Ovary (tissue), 3 donors: ENCODE results near the gene B3GNT5.

Source experiments
- EP300 ChIP-seq: sonication (generic); formaldehyde crosslinking; IDR thresholded peaks from one replicate; pipeline ENCODE4 v1.6.1; 2017; ENCODE audit warnings: antibody characterized with exemption
- POLR2A ChIP-seq: fragments of 450-650 bp; IDR thresholded peaks from one replicate; pipeline ENCODE4 v1.6.1; 2017; ENCODE audit warnings: antibody characterized with exemption, mild to moderate bottlenecking, moderate library complexity
- TF ChIP-seq, protein P1 (sequence below), 3 donors: fragments of 450-650 bp in 2 of 3; fragments of 200-600 bp in 1 of 3; IDR thresholded peaks; one replicate each; pipeline versions ENCODE4 v1.5.1 to v1.8.0; 2016 to 2022; ENCODE audit warnings: antibody characterized with exemption in 3 of 3, mild to moderate bottlenecking in 1 of 3
- donor health status: DM: no; HTN: no; CAD: no.

DNA sequence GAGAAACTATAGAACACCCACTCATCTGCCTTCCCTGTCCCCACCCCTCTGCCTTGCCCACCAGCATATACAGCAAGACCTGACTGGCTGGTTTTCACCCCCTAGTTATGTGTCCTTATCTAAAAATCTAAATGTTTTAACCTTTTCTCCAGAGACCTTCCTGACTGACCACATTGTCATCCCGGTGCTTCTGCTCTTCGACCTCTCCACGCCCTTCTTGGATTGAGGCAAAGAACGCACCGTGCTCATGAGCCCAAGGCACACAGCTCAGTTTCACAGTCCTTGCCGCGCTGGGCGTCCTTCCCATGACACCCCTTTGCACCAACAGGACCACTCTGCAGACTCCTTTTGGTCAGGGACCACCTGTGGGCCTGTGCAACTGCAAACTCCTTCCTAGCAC lies 62.7 kb downstream of the B3GNT5 start:
- TF ChIP-seq EP300 = no peak
- TF ChIP-seq, protein P1, sequence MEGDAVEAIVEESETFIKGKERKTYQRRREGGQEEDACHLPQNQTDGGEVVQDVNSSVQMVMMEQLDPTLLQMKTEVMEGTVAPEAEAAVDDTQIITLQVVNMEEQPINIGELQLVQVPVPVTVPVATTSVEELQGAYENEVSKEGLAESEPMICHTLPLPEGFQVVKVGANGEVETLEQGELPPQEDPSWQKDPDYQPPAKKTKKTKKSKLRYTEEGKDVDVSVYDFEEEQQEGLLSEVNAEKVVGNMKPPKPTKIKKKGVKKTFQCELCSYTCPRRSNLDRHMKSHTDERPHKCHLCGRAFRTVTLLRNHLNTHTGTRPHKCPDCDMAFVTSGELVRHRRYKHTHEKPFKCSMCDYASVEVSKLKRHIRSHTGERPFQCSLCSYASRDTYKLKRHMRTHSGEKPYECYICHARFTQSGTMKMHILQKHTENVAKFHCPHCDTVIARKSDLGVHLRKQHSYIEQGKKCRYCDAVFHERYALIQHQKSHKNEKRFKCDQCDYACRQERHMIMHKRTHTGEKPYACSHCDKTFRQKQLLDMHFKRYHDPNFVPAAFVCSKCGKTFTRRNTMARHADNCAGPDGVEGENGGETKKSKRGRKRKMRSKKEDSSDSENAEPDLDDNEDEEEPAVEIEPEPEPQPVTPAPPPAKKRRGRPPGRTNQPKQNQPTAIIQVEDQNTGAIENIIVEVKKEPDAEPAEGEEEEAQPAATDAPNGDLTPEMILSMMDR (IDR thresholded peaks at IDR 0.05) = no peak
- no peak for TF ChIP-seq POLR2A
